Measurements from ENCODE around the gene URGCP.

The URGCP gene, protein sequence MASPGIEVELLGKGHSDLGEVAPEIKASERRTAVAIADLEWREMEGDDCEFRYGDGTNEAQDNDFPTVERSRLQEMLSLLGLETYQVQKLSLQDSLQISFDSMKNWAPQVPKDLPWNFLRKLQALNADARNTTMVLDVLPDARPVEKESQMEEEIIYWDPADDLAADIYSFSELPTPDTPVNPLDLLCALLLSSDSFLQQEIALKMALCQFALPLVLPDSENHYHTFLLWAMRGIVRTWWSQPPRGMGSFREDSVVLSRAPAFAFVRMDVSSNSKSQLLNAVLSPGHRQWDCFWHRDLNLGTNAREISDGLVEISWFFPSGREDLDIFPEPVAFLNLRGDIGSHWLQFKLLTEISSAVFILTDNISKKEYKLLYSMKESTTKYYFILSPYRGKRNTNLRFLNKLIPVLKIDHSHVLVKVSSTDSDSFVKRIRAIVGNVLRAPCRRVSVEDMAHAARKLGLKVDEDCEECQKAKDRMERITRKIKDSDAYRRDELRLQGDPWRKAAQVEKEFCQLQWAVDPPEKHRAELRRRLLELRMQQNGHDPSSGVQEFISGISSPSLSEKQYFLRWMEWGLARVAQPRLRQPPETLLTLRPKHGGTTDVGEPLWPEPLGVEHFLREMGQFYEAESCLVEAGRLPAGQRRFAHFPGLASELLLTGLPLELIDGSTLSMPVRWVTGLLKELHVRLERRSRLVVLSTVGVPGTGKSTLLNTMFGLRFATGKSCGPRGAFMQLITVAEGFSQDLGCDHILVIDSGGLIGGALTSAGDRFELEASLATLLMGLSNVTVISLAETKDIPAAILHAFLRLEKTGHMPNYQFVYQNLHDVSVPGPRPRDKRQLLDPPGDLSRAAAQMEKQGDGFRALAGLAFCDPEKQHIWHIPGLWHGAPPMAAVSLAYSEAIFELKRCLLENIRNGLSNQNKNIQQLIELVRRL
- total RNA-seq, result 39.6 reads per million, percentile 63 among the genes with 10 or more reads in this experiment

DNA sequence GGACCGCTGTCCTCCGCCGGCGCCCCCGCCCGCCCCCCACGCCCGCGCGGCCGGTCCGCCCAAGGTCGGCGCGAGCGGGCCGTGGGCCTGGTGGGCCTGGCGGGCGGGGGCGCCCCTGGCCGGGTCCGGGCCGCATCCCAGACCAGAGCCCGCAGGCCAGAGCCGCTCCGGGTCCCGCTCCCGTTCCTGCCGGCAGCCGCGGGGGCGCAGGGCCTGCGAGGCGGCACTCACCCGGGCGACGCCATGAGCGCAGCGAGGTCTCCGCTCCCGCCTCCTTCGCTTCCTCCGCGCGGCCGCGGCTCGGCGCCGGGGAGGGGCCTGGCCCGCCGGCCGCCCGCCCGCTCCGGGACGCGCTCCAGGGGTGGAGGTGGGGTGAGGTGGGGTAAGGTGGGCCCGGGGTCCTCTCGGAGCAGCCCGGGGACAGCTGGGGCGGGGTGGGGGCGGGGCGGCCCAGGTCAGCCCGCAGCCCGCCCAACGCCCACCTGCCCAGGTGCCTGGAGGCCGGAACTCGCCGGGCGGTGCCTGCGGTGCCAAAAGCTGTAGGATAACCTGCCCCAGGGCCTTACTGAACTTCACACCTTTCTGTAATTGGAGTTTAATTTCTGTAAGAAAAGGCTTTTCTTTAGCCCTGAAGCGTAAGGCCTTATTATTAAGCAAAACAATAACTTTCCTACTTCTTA is at the start of gene URGCP:
Gene URGCP, minus strand, starts transcription at position 266 of the 680 bp plus-strand sequence. Its CDS starts 21 bp downstream, at position 245.
- peak; percentile 39 for DNase-seq

- no peak for DNase-seq
Measured at GRCh38 chr7:43956027-43956426, 49.6 kb upstream of the URGCP start.

DNA sequence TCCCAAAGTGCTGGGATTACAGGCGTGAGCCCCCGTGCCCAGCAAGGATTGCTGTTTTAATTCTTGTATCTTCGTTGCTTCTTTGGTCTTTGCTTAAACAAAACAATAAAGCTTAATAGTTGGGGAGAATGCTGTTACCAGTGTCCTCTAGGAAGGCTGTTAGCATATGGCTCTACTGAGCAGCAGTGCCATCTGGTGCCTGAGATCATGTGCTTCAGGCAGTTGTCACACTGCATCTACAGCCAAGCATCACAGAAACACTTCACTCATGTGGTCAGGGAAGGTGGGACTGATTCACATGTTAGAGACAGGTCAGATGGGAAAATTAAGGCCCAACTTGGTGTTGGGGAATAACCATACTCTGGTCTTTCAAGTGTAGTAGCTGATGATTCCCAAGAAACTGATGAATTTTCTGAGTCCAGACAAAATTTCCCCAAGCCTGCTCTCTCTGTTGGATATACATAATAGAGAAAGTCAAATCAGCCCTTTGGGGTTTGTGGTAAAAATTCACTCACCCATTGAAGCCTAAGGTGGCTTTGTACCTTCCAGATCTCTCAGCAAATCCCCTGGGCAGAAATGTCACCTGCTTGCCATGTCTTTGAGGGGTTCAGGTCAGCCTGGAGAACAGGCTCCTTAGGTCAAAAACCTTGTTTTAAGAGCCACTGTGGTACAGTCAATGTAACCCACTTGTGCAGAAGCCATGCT is 48.3 kb upstream of the URGCP start:
- DNase-seq, result no peak

DNA sequence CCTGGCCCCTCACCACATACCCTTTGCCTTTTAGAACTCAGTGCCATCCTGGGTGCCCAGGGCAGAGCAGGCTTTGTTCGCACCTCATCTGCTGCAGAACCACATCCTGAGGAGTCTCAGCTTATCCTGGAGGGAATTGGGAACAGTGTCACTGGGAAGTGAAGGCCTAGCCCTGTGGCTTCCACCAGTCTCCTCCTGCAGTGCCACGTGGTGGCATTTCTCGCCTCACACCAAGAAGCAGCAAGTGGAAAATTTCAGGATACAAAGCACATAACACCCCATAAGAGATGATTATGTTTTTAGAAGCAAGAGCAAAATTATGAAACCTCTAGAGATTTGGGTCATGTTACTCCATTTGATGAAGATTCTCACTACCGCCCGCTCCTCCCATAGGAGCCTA is 46.7 kb upstream of the URGCP start:
- DNase-seq, result no peak

DNA sequence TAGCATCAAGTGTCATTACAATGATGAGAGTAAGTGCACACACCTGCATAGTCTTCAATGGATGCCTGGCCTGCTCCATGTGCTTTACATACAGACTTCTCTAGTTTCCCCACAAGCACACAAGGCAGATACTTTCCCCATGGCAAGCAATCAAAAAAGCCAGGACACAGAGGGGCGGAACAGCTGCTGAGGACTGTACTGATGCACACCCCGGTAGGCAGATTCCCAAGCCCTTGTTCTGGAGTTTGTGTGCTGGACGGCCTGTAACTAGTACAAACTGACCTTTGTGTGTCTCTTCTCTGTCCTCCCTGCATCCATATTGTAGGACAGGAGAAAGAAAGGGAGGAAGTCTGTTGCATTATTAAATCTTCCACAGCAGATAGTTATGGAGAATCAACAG is 45.6 kb upstream of the URGCP start:
- no peak for DNase-seq

DNA sequence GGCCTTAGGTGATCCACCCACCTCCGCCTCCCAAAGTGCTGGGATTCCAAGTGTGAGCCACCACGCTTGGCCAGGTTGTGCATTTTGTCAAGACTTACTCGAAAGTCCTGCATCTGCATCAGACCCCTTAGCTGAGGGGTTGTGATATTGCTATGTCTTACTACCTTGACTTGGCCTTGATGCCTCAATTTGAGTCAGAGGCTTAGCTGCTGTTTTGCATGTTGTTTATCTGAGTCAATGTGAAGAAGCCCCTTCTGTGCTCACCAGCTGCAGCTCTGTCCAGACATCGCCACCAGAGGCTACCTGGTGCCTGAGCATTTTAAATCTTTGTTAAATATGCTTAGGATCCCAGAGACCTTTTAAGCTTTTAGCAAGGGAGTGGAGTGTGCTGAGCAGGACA is 37.9 kb upstream of the URGCP start:
- no peak for DNase-seq

DNA sequence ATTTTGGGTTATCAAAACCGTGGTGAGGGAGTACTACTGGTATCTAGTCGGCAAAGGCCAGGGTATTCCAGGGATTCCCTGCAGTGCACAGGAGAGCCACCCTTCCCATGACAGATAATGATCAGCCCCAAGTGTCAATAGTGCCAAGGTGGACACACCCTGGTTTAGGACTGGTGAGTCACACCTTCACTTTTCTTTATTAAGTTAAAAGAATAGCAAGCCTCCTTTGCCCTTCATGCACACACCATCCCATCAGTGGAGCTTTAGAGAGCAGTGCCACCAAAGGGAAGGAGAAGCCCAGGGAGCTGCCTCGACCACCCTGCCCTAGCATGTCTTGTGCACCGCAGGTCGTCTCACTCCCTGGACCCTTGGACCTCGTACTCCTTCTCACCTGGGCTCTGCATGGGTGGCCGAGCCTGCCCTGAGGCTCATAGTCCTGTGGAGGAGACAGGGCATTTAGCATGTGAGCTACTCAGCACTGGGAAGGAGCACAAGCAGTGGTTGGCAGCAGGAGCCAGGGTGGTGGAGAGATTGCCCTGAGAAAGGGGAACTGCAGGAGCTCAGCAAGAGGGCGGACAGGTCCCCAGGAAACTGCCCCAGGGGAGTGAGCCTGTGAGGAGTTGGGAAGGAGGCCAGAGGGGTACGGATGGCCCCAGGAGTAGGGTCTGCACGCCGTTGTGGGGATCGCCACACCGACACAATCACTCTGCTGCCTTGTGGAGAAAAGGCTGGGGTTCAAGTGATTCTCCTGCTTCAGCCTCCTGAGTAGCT is 37.2 kb upstream of the URGCP start:
- no peak for DNase-seq

- DNase-seq, result no peak
Measured at GRCh38 chr7:43942997-43943396, 36.6 kb upstream of the URGCP start.

- DNase-seq, result no peak
Measured at GRCh38 chr7:43942250-43942649, 35.9 kb upstream of the URGCP start.

- DNase-seq, result no peak
Measured at GRCh38 chr7:43938892-43939482, 32.6 kb upstream of the URGCP start.

DNA sequence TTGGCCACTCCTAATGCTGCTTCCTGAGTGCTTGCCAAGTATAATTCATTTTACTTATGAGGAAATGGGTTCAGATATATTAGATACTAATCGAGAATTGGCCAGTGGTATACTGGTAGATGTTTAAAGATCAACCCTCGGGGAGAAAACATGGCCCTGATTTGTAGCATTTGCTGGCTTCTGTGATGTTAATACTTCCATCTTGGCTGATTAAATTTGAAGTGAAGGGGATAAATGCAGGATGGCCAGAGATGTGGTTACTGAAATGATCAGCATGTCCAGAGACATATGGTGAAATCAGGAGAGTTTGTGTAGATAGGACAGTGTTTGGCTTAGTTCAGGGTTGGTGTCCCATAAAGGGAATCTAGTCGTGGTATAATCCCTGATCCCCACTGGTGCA is 31.0 kb upstream of the URGCP start:
- DNase-seq, result no peak

DNA sequence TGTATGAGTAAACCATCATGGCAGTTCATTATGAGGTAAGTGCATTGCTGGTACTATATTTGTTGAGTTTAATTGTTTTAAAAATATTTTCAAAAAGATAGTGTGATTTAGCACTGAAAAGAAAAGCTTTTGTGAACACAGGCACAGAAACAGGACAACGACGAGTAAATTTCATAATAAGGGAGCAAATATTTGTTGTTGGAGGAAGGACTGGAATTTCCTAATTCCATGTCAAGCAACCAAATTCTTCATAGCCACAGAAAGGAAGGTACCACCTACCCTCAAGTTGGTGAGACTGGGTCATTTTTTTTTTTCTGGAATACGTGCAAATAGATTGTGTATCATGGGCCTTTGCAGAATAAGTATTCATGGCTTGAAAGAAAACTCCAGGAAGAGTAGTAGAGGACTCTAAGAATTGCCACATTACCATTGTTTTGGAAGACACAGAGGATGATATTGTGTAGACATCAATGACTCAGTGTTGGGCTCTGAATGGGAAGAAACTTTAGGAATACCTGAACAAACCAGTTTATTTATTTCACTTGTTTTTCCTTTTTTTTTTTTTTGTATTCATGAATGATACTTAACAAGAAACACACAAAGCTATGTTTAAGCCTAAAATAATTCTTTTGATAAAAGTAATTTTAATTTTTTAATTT is 27.6 kb upstream of the URGCP start:
- DNase-seq, result no peak

GRCh38 chr7:43931346-43931745 is 24.9 kb upstream of the URGCP start:
- DNase-seq, result no peak

GRCh38 chr7:43929529-43930457 is 23.4 kb upstream of the URGCP start:
- DNase-seq, result no peak

DNA sequence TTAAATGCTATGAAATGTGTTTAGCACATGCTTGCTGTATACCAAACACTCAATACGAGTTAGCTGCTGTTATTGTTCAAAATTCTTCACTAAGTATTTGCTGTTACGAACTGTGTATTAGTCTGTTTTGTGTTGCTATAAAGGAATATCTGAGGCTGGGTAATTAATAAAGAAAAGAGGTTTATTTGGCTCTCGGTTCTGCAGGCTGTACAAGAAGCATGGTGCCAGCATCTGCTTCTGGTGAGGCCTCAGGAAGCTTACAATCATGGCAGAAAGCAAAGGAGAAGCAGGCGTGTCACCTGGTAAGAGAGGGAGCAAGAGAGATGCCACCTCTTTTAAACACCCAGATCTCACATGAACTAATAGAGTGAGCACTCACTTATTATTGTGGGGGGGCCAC is 21.4 kb upstream of the URGCP start:
- no peak for DNase-seq

GRCh38 chr7:43926798-43927123 is 20.4 kb upstream of the URGCP start:
- DNase-seq, result no peak

GRCh38 chr7:43925984-43926797 is 19.8 kb upstream of the URGCP start, which contains the start of gene UBE2D4:
Gene UBE2D4, plus strand, starts transcription at chr7:43926436. Its CDS starts 97 bp downstream, at chr7:43926533.
- peak; percentile 83 for DNase-seq

DNA sequence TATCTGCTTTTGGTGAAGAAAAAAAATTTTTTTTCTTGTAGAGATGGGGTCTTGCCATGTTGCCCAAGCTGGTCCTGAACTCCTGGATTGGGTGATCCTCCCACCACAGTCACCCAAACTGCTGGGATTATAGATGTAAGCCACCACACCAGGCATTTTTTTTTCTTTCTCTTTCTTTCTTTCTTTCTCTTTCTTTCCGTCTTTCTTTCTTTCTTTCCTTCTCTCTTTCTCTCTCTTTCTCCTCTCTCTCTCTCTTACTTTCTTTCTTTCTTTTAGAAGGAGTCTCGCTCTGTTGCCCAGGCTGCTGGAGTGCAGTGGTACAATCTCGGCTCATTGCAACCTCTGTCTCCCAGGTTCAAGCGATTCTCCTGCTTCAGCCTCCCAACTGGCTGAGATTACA is 16.3 kb upstream of the URGCP start:
- no peak for DNase-seq

- no peak for DNase-seq
Measured at GRCh38 chr7:43921423-43921822, 15.0 kb upstream of the URGCP start.

Measured in effector CD4-positive, alpha-beta T cell (primary cell).